ENCODE results near the gene NUB1.
A peak's percentile ranks its signal among the peaks of the same experiment; 100 is the strongest.

NUB1 gene

DNA sequence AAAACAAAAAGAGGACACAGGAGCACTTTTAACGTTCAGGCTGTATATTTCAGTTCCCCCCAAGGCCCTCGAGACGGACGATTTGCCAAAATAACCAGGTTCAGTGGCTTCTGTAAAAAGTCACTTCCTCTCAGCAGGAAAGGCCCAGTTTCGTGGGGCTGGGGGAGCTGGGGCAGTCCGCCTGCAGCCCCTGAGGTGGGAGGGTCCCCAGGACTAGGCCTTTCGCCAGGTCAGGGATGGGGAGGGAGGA, 39.4 kb downstream of the NUB1 start:
- DNase-seq (ENCODE audit: insufficient read length, low spot score) (peak; percentile 17), FAIRE-seq (no peak)
- TF ChIP-seq, protein P1, sequence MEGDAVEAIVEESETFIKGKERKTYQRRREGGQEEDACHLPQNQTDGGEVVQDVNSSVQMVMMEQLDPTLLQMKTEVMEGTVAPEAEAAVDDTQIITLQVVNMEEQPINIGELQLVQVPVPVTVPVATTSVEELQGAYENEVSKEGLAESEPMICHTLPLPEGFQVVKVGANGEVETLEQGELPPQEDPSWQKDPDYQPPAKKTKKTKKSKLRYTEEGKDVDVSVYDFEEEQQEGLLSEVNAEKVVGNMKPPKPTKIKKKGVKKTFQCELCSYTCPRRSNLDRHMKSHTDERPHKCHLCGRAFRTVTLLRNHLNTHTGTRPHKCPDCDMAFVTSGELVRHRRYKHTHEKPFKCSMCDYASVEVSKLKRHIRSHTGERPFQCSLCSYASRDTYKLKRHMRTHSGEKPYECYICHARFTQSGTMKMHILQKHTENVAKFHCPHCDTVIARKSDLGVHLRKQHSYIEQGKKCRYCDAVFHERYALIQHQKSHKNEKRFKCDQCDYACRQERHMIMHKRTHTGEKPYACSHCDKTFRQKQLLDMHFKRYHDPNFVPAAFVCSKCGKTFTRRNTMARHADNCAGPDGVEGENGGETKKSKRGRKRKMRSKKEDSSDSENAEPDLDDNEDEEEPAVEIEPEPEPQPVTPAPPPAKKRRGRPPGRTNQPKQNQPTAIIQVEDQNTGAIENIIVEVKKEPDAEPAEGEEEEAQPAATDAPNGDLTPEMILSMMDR (IDR thresholded peaks at IDR 0.05; ENCODE audit: insufficient read depth, missing control alignments) = no peak

DNA sequence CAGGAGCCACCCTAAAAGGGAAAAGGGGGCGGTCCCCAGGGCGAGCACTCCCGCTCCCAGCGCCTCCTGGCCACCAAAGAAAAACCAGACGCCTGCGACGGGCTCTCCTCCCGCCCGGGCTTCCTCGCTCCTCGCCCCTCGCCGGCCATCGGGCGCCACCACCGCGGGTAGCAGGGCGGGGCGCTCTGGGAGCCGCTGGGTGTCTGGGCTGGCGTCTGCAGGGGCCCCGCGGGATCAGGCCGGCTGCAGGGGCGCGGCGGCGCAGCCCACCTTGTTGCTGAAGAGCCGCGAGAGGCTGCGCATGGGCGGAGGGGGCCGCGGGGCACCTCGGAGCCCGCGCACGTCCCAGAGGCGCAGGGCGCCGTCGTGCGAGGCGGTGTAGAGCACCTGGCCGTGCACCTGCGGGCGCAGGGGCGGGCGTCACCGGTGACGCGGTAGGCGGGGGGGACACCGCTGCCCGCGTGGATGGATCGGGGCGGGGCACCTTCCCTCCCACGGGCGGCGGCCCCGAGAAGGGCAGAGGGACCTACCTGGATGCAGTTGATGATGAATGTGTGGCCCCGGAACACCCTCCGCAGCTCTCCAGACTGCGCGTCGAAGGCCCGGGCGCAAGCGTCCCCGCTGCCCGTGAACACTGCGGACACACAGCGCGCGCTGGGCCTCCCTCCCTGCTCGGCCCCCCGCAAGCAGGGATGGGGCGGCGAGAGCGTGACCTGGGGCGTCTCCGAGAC, 39.9 kb downstream of the NUB1 start:
- no peak for FAIRE-seq
- DNase-seq (ENCODE audit: insufficient read length, low spot score) = peak; percentile 46
- TF ChIP-seq, protein P1 (IDR thresholded peaks at IDR 0.05; ENCODE audit: insufficient read depth, missing control alignments) = no peak

DNA sequence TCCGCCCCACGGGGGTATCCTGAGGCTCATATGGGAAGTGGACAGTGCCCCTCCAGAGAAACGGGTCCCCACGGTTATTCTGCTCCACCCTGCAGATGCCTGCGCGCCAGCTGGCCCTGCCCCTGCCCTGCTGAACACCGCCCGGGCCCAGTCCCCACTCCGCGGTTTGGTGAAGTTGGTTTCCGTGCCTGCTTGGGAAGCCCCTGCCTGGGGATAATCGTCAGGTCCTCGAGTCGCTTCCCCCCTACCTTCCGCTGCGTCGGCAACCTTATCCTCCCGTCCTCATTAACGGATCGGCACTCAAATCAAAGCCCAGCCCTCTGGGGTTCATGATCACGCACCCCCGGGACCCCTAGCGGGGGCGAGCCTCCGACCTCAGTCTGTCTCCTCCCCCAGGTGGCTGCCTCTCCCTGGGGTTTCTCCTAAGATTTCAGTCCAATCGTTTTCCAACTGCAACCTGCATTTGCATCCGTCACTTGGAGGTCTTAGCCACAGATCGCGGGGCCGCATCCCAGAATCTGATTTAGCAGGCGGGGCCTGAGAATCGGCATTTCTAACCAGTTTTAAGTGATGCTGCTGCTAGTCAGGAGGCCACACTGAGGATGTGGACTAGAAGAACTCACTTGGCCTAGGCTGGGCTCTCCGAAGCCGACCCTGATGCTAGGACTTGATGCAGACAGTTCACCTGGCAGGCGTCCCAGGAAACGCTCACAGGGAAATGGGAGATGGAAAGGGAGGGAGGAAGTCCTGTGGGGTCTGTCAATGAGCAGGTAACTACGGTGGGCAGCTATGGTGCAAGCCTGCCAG, 40.7 kb downstream of the NUB1 start:
- DNase-seq (ENCODE audit: insufficient read length, low spot score) = peak; percentile 17
- FAIRE-seq = no peak
- TF ChIP-seq, protein P1 (IDR thresholded peaks at IDR 0.05; ENCODE audit: insufficient read depth, missing control alignments) = no peak

DNA sequence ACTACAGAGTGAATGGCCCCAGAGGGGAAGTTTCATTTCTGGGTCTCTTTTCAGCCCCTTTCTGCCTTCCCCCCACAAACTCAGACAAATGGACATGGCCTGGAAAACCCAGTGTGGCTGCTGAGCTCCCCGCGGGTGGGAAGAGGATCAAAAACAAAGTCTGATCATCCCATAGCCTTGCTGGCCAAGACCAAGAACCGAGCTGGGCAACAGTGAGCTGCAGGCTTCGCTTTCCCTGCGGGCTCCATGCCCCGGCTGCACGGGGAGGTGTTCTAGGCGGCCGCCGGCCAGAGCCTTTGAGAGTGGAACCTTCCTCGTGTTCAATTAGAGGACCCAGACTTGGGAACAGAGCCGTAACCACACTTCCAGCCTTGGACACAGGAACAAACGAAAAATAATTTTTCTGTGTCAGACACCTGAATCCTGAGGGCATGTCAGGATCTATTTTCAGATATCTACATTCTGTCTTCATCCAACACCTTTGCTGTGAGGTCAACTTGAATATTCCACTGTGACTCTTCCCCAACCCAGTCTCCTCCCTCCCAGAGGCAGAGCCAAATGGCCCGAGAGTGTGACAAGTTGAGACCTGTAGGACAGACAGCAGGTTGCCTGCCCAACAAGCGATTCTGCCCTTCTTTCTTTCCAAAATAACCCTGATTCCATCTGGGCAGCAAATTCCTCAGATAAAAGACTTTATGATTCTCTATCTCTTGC, 42.2 kb downstream of the NUB1 start:
- TF ChIP-seq, protein P1 (IDR thresholded peaks at IDR 0.05; ENCODE audit: insufficient read depth, missing control alignments) = no peak
- no peak for FAIRE-seq
- DNase-seq (ENCODE audit: insufficient read length, low spot score) = no peak

DNA sequence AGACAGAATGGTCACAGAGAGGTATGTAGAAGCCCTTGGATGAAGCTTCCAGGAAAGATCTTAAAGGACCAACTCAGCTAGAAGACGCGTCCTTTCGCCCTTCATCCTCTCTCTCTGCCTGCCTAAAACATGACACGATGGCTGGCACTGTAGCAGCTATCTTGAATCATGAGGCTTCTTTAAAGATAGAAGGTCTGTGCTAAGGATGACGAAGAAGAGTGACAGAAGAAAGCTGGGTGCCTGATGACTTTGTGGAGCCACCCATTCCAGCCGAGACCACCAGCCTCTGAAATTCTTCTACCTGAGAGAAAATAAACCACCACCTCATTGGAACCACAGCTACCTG, 42.7 kb downstream of the NUB1 start:
- DNase-seq (ENCODE audit: insufficient read length, low spot score) (no peak), FAIRE-seq (no peak)
- TF ChIP-seq, protein P1 (IDR thresholded peaks at IDR 0.05; ENCODE audit: insufficient read depth, missing control alignments) = no peak

DNA sequence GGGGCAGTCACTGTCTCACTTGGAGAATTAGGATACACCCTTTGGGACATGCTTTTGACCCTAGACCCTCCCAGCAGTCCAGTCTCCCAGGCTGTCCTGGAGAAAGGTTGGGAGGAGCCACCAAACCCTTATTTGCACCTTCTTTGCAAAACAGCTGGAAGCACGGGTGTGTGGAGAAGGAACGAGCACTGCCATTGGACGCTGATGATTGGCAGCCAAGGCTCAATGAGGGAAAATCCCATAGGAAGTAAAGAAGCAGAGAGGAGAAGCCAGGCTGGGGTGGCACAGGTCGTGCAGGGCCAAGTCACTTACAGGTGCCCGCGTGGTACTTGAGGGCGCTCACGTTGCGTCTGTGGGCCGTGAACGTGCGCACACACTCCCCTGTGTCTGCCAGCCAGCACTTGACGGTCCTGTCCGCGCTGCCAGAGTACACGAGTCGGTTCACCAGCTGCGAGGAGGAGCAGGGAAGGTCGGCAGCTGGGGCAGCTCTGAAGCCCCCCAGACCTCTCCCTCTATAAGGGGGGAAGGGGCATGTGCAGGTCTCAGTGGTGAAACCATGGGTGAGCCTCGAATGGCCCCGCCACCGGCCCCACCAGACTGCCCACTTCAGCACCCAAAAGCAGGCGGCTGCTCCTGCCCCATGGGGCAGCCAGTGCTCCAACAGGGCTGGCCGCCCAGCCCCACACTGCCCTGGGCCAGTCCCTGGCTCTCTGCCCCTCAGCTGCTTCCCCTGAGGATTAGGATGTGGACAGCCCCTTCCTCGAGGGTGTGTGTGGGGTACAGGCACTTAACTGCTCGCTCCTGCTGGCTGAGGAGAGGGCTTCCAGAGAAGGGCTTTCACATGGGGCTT, 43.4 kb downstream of the NUB1 start:
- DNase-seq (ENCODE audit: insufficient read length, low spot score) (no peak), FAIRE-seq (no peak)
- TF ChIP-seq, protein P1 (IDR thresholded peaks at IDR 0.05; ENCODE audit: insufficient read depth, missing control alignments) = no peak

Measured in D721Med (cell line).